Hematopoietic multipotent progenitor cell (in vitro differentiated cells): ENCODE data around the gene GRIK4. TPM values are rescaled to one million over a fixed set of nuclear protein-coding genes. Genes with fewer than 3 reads are reported as not detected.
"Not testable (repeated sequence)": the region's sequence is repeated elsewhere in the genome, so short reads cannot be mapped to it uniquely, and the experiment has no call there.

Experiments used
- DNase-seq, 3 donors: peaks; one replicate each; pipeline ENCODE4 v3.0.0-alpha.2; 2011 to 2015; ENCODE audit warnings: low read depth in 2 of 3, low spot score in 2 of 3
- total RNA-seq: library from RNA; depleted of rRNA; stranded (reverse); fragments of >200 nt; gene quantifications from one replicate; pipeline ENCODE4 v1.2.3, GENCODE V29; 2012

Gene GRIK4
- total RNA-seq, 1 donor = not detected

DNA sequence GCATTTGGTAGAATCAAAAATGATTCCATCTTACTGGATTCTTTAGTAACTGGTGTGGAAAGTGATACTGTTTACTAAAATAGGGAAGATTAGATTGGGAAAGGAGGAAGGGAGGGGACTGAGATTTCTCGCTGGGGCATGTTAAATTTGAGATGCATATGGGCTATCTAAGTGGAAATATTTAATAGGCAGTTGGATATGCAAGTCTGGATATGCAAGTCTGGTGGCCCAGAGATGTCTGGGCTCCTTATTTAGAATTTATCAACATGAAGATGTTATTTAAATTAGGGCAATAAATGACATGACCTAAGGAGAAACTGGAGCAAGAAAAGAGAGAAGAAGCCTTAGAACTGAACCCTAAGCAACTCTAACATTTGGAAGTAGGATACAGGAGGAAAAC lies 495.4 kb downstream of the GRIK4 start:
- no peak for DNase-seq

DNA sequence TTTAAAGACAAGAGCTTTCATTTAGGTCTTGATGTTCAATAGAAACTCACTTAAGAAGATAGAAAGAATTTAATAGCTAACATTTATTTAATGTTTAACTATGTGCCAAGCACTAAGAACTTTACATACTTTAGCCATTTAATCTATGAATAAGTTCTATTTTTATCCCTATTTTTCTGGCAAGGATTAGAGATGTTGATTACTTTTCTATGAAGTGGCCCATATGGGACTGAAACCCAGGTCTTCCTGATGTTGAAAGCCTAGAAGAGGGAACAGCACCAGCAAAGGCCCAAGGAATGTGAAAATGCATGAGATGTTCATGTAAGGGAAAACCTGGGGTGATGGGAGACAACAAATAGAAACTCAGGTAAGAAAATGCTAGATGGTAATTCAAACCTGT lies 497.0 kb downstream of the GRIK4 start:
- DNase-seq = no peak

DNA sequence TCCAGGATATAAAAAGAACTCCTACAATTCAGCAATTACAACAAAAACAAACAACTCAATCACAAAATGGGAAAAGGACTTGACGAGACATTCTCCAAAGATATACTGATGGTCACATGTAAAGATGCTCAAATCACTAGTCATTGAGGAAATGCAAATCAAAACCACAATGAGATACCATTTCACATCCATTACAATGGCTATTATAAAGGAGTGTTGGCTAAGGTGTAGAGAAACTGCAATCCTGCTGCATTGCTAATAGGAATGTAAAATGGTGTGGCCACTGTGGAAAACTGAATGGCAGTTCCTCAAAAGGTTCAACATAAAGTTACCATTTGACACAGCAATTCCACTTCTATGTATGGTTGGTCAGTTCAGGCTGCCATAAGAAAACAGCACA lies 500.5 kb downstream of the GRIK4 start:
- no peak for DNase-seq

DNA sequence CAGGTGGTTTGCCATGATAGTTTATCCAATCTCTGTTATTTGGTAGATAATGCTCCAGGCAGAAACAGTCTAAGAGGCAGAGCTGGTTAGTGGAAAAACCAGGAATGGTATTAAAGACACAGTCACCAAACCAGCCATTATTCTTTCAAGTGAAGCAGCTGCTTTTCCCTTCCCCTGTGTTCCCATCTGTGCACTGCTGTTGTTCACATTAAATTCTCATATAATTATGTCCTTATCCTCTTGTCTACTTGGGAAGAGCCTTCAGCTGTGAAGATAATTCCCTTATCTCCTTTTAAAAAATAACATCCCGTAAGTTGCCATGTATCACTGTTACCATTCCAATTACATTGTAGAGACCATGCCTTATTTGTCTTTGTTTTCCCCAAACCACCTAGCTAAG lies 507.2 kb downstream of the GRIK4 start:
- DNase-seq = no peak

DNA sequence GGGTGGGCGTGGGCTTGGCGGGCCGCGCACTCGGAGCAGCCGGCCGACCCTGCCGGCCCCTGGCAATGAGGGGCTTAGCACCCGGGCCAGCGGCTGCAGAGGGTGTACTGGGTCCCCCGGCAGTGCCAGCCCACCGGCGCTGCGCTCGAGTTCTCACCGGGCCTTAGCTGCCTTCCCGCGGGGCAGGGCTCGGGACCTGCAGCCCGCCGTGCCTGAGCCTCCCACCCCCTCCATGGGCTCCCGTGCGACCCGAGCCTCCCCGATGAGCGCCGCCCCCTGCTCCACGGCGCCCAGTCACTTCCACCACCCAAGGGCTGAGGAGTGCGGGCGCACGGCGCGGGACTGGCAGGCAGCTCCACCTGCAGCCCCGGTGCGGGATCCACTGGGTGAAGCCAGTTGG lies 510.2 kb downstream of the GRIK4 start:
- DNase-seq = not testable (repeated sequence)

DNA sequence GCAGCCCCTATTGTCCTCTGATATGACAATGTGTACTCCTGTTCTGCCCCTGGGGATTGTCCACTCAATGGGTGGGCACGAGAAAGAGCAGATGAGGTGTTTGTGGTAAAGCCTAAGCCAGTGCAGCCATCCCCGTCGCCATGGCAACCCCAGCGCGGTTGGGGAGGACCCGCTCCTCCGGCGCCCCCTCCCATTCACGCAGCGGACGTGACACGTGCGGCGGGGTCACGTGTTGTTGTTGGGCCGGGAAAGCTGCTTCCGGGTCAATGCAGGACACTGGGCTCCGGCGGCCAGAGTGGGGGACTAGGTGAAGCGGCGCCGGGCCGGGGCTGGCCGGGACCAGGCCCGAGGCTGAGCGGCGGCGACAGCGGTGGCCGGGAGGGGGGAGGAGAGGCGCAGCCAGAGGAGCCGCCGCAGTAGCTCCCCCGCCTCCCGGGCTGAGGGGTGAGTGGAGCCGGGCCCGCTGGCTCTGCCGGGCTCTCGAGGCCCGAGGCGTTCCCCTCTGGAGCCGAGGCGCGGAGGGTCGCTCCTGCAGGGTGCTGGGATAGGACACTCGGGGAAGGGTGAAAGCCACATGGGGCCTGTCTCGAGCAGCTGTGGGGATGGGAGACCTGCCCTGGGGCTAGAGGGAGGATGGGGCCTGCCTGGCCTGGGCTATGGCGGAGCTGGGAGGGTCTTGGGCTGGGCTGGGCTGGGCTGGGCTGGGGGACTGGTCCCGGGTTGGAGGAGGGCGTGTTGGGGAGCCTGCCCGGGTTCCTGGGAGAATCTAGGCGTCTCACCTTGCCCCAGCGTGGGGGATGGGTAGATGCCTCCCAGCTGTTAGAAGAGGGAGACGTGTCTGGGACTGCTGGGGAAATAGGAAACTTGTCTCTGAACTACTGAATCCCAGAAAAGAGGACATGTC lies 512.6 kb downstream of the GRIK4 start, which contains the start of gene TBCEL:
TSS of gene TBCEL (plus strand) at position 255 of the 904 bp plus-strand sequence. CDS start 21,589 bp downstream, outside the sequence.
- peak; percentile 47 to 91 (median 90) for DNase-seq

DNA sequence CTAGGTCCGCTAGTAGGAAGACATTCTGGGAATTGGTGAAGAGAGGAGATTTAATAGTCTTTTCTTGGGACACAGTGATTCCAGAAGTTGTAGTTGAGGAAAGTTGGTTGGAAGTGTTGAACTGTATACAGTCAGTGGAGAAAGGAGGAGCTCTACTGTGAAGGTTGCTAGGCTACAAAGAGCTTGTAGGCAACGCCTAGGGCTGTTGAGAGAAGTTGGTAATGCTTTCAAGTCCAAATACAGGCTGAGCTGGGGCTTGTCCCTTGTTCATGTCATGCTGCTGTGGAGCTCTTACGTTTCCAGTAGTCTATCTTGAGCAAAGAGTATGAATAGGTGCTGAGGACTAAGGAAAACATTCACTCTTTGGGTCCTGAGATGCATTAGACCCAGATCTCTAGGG lies 513.4 kb downstream of the GRIK4 start:
- peak in 1 of 3 donors; percentile 4 for DNase-seq

DNA sequence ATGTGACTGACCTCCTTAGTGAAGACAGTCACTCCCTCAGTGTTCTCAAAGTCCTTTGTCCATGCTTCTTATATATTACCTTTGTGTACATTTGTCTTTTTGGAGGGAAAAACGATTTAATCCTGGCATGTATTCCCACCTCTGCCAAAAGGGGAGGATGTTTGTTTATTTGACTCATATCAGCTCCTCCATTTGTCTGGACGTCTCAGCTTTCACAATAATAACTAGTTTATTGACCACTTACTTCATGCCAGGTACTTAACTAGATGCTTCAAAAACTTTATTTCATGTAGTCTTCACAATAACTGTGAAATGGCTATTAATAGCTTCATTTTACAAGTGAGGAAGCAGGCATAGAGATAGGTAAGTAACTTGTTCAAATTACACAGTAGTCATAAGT lies 517.6 kb downstream of the GRIK4 start:
- no peak for DNase-seq

DNA sequence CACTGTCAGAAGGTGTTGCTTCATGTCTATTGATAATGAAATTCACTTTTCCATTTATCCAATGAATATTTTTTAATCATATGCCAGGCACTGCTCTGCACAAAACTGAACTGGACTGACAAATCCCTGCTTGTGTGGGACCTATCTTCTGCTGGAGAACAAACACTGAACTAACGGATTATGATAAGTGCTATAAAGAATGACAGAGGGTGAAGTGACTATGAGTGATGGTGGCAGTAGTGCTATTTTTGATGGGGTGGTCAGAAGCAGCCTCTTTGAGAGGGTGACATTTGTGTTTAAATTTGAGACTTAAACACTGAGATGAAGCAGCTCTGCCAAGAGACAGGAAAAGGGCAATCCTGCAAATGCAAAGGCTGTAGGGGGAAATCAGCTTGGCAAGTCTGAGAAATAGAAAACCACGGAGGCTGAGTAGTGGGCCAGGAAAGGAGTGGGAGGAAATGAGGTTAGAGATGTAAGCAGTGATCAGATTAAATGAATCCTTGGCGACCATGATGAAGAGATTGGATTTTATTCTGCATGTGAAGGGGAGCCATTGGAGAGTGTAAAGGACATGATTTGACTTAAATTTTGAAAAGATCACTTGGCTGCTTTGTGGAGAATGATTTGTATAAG lies 518.4 kb downstream of the GRIK4 start:
- DNase-seq = no peak

DNA sequence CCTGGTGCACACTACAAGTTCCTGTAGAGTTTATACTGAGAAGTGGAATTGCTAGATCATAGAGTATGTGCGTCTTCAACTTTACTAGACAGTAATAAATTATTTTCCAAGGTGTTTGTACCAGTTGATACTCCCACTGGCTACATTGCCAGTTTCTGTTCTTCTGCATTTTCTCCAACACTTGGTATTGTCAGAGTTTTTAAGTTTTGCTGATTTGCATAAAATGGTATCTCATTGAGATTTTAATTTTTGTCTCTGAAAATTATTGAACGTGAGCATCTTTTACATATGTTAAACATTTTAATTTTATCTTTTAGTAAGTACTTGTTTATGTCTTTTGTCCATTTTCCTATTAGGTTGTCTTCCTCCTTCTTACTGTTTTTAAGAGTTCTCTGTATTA lies 519.6 kb downstream of the GRIK4 start:
- no peak for DNase-seq

DNA sequence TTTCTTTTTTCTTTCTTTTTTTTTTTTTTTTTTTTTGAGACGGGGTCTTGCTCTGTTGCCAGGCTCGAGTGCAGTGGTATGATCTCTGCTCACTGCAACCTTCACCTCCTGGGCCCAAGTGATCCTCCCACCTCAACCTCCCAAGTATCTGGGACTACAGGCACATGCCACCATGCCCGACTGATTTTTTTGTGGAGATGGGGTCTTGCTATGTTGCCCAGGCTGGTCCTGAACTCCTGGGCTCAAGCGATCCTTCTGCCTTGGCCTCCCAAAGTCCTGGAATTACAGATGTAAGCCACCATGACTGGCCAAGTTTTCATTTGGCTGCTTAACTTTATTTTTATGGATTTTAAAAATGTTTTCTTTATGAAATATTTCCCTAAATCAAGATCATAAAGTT lies 520.1 kb downstream of the GRIK4 start:
- not testable (repeated sequence) for DNase-seq

DNA sequence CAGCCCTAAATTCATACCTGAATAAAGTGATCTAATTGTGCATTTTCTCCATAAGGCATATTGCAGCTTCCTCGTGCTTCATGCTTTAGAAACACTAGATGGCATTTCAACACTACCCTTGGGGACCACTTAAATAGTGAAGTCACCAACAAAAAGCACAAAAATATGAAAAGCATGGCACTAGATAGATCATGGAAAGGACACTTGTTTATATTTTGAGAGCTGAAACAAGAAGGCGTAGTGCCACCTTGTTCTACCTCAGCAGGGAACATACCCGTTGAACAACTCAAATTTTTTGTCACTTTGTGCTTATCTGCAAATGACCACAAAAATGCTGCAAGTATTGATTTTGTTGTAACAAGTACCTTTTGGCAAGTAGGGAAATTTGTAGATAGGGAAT lies 521.0 kb downstream of the GRIK4 start:
- peak in 1 of 3 donors; percentile 44 for DNase-seq

DNA sequence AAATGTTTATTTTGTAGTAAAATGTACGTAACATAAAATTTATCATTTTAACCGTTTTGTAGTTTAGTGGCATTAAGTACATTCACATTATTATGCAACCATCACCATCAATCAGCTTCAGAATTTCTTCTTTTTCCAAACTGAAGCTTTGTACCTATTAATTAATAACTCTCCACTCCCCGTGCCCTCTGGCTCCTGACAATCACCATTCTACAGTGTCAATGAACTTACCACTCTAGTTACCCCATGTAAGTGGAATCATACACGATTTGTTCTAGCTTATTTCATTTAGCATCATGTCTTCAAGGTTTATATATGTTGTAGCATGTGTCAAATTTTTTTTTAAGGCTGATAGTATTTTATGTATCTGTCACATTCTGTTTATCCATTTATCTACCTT lies 522.1 kb downstream of the GRIK4 start:
- no peak for DNase-seq

DNA sequence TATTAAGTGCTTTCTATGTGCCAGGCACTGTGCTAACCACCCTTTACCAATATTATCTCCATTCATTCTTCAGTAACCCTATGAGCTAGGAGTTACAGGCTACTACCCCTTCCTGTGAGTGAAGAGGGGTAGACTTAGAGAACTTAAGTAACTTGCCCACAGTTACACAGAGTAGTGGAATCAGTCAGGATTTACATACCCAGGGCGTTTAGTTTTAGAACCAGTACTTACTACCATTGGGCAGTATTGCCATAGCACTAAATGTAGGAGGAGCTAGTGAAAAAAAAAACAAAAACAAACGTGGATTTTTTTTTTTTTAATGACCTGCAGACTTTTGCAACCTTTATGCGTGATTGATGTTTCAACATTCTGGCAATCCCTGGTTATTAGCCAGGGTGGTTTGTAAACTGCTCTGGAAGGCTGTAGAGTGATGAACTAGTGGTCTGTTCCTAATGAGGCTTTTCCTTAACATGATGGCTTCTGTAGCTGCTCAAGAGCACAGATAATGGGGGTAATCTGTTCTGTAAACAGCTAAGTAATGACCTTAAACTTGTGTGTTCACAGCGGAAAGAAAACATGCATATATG lies 523.7 kb downstream of the GRIK4 start:
- DNase-seq = no peak

DNA sequence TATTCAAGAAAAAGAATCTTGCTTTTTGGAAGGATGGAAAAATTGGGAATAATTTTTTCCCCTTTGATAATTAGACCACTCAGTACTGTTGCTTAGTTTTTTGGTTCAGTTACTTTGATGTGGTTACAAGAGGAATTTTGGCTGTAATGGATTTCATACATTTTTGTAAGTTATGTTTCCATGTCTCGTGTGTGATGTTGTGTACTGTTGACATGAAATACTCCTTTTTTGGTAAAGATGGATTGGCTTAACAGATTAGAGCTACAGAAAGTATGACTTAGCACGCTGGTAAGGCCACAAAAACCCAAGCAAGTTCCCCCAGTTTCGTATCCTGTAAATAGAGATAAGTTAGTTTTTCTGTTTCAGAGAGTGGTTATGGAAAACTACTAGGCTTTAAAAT lies 524.2 kb downstream of the GRIK4 start:
- DNase-seq = peak in 1 of 3 donors; percentile 46

DNA sequence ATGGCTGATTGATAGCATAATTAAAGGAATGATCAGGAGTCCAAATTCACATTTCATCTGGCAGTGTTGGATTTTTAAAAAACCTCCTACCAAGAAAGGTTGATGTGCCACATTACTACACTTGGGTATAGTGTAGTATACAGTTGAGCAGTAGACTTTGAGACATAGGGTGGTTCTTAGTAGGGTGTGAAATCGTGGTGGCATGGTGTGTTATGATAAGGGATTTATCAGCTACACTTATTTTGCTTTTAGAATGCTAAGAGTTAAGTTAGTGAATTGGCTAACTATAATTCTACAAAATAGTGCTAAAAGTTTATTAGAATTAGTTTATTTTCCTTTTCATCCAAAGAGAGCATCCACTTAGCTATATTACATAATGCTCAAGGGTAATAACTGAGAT lies 525.5 kb downstream of the GRIK4 start:
- no peak for DNase-seq

Other genes with a start within 250 kb of the GRIK4 start
- gene TLCD5, start 186.4 kb upstream of the GRIK4 start, total RNA-seq = 8.3 TPM
- 10.5 TPM for gene ARHGEF12, start 175.3 kb upstream of the GRIK4 start, total RNA-seq